Body of pancreas (tissue), 4 donors: ENCODE data around the gene ROPN1B. TPM values are rescaled to one million over a fixed set of nuclear protein-coding genes. Genes with fewer than 3 reads are reported as not detected.
A peak's percentile ranks its signal among the peaks of the same experiment; 100 is the strongest.
"Not testable (repeated sequence)": the region's sequence is repeated elsewhere in the genome, so short reads cannot be mapped to it uniquely, and the experiment has no call there.

Source experiments
- ATAC-seq: fragments of 150-250 bp; one replicate; pipeline ENCODE4 v1.9.1; 2016
- DNase-seq, 4 donors: peaks; one replicate each; pipeline ENCODE4 v3.0.0-alpha.2; 2019
- H3K27ac ChIP-seq, 4 donors: fragments of 200-600 bp; sonication (generic); 1 replicate in 3 of 4; 2 replicates in 1 of 4; pipeline versions ENCODE4 v1.5.1 to v1.6.1; 2016 to 2019; ENCODE audit warnings: mild to moderate bottlenecking in 1 of 4, mixed read lengths in 1 of 4, moderate library complexity in 1 of 4
- H3K27me3 ChIP-seq, 2 donors: fragments of 200-600 bp; sonication (generic); one replicate each; pipeline ENCODE4 v1.6.0; 2016; ENCODE audit warnings: mild to moderate bottlenecking in 1 of 2
- H3K36me3 ChIP-seq, 2 donors: fragments of 200-600 bp; sonication (generic); replicated peaks in 1 of 2; 2 replicates each; pipeline ENCODE4 v1.5.1; 2016; ENCODE audit warnings: low read depth in 2 of 2; ENCODE audit not compliant: insufficient read depth in 1 of 2
- H3K4me1 ChIP-seq: fragments of 200-600 bp; sonication (generic); one replicate; pipeline ENCODE4 v1.6.0; 2016
- H3K4me3 ChIP-seq, 2 donors: fragments of 200-600 bp; sonication (generic); 1 replicate in 1 of 2; 2 replicates in 1 of 2; pipeline ENCODE4 v1.5.1; 2016 to 2019
- H3K9me3 ChIP-seq, 3 donors: fragments of 200-600 bp; sonication (generic); 1 replicate in 2 of 3; 2 replicates in 1 of 3; pipeline ENCODE4 v1.5.1; 2016
- WGBS, 2 donors: methylation state at CpG; one replicate each; pipeline ENCODE4 v1.1.5; 2017; 5-methylcytosine and 5-hydroxymethylcytosine counted together
- intact Hi-C: fragments of 100-400 bp; cut with DNase I; formaldehyde crosslinking; loops from one replicate; pipeline ENCODE4 v1.15.1; 2023
- total RNA-seq, 2 donors: library from RNA; depleted of rRNA; stranded (reverse); fragments of >200 nt; gene quantifications; one replicate each; pipeline ENCODE4 v1.1.0, GENCODE V29; 2016
- TF ChIP-seq, protein P1 (sequence below), 7 experiments: fragments of 450-650 bp in 4 of 7; fragments of 200-600 bp in 3 of 7; sonication (generic) in 3 of 7; IDR thresholded peaks; one replicate each; pipeline ENCODE4 v1.5.1; 2016 to 2019; ENCODE audit warnings: antibody characterized with exemption in 7 of 7

ROPN1B gene
- total RNA-seq = under 1 TPM in 1 of 2 donors, not detected in 1; 0.52 TPM

DNA sequence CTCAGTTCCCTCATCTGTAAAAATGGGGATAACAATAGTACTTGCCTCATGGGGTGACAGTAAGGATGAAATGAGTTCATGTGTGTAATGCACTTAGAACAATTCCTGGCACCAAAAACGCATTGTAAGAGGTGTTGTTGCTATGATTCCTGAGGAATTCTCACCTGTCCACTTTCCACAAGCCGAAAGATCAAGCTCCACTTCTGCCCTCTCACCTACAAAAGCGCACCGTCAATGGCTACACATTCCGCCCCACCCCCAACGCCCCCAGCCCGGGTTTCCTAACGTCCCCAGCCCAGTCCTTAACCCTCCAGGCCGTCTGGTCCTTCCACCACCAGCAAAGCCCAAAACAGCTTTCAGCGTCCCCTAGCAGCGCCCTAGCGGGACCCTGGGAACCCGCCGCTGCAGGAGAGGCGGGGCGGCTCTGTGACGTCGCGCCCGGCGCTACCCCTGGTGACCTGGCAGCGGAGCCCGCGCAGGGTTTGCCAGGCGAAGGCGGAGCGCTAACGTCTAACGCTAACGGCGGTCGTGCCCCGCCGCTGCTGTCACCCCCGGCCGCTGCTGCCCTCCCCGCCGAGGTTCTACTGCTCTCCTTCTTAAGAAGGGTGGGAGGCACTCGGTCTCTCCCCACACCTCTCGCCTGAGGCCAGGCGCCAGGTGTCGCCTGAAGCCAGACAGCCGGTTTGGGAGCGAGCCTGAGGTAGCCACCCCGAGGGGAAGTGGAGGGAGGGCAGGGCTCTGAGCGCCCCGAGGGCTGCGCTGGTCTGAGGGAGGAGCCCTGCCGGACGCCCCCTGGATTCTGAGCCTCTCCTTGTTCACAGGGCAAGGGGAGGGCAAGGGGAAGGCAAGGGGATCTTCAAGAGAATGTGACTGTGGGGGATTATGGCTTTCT, at the start of gene ROPN1B:
Gene ROPN1B (plus strand): TSS at position 478 of the 892 bp plus-strand sequence. CDS start 2,877 bp downstream, outside the sequence.
- not testable (repeated sequence) for H3K36me3 ChIP-seq, H3K27ac ChIP-seq

DNA sequence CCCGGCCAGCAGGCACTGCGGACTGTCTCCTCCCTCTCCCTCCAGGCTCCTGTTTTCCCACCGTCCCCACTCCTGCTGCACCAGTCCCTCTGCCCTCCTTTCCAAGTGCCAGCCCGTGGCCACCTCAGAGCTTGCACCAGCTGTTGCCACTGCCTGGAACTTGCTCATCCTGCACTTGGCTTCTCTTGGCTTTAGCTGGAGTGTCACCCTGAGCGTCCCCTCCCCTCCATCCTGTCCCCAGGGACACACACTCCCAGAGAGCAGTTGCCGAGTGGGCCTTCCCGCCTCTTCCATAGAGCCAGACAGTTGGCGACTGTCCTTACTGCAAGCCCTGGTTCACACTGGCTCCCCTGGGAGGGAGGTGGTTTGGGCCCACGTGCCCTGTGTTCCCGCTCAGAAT, 48.8 kb upstream of the ROPN1B start:
- H3K4me3 ChIP-seq, intact Hi-C loops, H3K27me3 ChIP-seq, H3K27ac ChIP-seq, ATAC-seq, H3K9me3 ChIP-seq, H3K36me3 ChIP-seq, DNase-seq: not testable (repeated sequence)
- WGBS, 2 donors = 75 to 86% methylated on average over 9 of the region's 10 CpGs
- peaks cover 25% of the 10 kb centered on the region for H3K4me1 ChIP-seq

More for the DNA sequence above, at the start of gene ROPN1B:
- H3K4me3 ChIP-seq, DNase-seq, H3K27me3 ChIP-seq, intact Hi-C loops, H3K9me3 ChIP-seq: not testable (repeated sequence)
- peak; percentile 82 for ATAC-seq
- WGBS, 2 donors = 0% methylated on average over 2 of the region's 50 CpGs
- H3K4me1 ChIP-seq = peaks cover 10% of the 10 kb centered on the region

DNA sequence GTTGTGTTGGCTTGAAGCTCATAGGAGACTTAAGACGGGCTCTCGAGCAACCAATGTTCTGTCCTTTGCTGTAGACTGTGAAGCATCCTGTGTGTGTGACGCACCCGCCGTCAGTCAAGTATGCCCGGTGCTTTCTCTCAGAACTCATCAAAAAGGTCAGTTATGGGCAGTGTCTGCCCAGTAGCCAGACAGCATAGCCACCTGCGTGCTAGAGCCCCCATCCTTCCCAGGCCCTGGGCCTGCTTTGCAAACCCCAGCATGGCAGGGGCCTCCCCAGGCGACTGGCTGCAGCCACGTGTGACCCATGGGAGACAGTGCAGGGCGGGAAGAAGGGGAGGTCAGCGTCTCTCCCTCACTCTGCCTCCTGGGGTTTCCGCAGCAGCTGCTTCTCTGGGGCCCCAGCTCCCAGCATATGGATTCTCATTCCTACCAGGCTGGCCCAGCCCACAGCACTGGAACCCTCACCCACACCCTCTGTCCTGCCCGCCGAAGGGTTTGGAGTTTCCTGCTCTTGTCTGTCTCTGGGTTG, 48.2 kb upstream of the ROPN1B start:
- H3K36me3 ChIP-seq, H3K27me3 ChIP-seq, H3K4me3 ChIP-seq, intact Hi-C loops, H3K9me3 ChIP-seq, H3K27ac ChIP-seq, ATAC-seq, DNase-seq: not testable (repeated sequence)
- H3K4me1 ChIP-seq = peaks cover 25% of the 10 kb centered on the region
- 84 to 98% methylated on average over 5 to 14 of the region's 14 CpGs for WGBS, 2 donors

DNA sequence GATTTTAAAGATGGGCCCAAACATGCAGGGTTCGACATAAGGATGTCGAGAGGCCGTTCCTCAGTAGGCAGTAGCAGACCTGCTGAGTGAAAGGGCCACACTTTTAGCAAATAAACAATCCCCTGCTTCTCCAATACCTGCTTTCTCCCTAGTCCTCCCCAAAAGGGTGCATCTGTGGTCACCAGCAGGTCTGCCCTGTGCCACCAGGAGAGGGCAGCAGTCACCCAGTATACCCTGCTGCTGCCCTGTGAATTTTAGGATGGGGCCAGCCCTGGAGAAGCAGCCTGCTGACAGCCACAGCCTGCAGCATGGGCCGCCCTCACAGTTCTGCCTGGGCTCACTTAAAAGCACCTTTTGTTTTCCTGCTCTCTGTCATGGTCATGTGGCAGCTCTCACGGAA, 47.3 kb upstream of the ROPN1B start:
- H3K4me3 ChIP-seq, H3K27me3 ChIP-seq, H3K36me3 ChIP-seq, H3K9me3 ChIP-seq, intact Hi-C loops, H3K27ac ChIP-seq, ATAC-seq: not testable (repeated sequence)
- peaks cover 25% of the 10 kb centered on the region for H3K4me1 ChIP-seq
- peak; percentile 57 to 75 (median 60) for DNase-seq
- TF ChIP-seq, protein P1, sequence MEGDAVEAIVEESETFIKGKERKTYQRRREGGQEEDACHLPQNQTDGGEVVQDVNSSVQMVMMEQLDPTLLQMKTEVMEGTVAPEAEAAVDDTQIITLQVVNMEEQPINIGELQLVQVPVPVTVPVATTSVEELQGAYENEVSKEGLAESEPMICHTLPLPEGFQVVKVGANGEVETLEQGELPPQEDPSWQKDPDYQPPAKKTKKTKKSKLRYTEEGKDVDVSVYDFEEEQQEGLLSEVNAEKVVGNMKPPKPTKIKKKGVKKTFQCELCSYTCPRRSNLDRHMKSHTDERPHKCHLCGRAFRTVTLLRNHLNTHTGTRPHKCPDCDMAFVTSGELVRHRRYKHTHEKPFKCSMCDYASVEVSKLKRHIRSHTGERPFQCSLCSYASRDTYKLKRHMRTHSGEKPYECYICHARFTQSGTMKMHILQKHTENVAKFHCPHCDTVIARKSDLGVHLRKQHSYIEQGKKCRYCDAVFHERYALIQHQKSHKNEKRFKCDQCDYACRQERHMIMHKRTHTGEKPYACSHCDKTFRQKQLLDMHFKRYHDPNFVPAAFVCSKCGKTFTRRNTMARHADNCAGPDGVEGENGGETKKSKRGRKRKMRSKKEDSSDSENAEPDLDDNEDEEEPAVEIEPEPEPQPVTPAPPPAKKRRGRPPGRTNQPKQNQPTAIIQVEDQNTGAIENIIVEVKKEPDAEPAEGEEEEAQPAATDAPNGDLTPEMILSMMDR (IDR thresholded peaks at IDR 0.05) = peak in 6 of 7 experiments; percentile 43 to 72 (median 63)
- 49 to 62% methylated on average over 2 to 5 of the region's 5 CpGs for WGBS, 2 donors

DNA sequence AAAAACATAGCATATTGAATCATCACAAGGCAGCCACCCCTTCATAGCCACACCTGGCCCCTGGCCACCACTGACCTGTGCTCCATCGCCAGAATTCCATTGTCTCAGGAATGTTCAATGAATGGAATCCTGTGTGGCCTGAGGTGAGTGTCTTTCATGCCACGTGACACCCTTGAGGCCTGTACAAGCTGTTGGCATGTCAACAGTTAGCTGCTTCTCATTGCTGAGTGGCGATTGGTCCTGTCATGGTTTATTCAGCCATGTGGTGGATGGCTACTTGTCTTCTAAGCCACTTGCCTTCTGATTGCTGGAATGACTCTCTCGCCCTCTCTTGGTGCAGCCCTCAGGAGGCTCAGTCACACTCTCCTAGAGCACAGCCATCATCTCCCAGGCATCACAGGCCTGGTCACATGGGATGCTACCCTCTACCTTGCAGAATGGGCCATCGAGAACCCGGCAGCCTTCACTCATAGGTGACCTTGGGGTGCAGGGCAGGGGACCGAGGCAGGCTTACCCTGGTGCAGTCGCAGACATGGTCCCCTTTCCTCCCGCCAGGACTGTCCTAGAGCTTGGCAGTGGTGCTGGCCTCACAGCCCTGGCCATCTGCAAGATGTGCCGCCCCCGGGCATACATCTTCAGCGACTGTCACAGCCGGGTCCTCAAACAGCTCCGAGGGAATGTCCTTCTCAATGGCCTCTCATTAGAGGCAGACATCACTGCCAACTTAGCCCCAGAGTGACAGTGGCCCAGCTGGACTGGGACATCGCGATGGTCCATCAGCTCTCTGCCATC, 45.5 kb upstream of the ROPN1B start:
- H3K9me3 ChIP-seq, H3K36me3 ChIP-seq, ATAC-seq, H3K27me3 ChIP-seq, DNase-seq, H3K27ac ChIP-seq, intact Hi-C loops, H3K4me3 ChIP-seq: not testable (repeated sequence)
- 90 to 92% methylated on average over 6 to 14 of the region's 16 CpGs for WGBS, 2 donors
- H3K4me1 ChIP-seq = peaks cover 11% of the 10 kb centered on the region

DNA sequence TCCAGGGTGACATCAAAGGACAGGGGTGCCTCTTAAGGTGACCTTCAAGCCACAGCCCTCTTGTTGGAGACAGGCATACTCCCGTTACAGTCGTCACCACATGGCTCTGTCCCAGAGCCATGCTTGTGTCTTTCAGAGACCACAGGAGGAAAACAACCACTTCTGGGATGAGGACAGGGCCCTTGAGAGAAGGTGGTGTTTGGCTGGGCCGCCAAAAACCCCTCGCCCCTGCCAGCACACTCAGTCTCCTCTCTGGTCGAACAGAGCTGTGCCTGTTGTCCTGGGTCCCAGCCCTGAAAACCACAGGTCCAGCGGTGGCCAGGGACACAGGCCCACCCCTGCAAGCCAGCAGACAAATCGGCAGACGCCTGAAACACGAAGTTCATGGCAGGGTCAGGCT, 44.7 kb upstream of the ROPN1B start:
- H3K4me3 ChIP-seq, DNase-seq, ATAC-seq, H3K27ac ChIP-seq, H3K4me1 ChIP-seq, H3K9me3 ChIP-seq, H3K27me3 ChIP-seq, intact Hi-C loops, H3K36me3 ChIP-seq: not testable (repeated sequence)
- WGBS, 2 donors = 74 to 81% methylated on average over 9 of the region's 9 CpGs

DNA sequence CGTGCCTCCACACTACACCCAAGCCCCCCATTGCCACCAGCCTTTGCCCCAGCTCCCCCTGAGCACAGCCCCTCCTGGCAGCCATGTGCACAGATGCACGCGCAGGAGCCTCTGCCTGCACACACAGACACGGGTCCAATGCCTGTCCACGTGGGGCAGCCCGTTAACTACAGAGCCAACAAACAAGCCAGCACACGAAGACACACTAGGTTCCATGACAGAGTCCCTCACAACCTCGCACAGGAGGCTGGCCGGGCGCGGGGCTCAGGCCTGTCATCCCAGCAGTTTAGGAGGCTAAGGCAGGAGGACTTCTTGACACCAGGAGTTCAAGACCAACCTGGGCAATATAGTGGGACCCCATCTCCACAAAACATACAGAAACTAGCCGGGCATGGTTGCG, 43.3 kb upstream of the ROPN1B start:
- H3K27me3 ChIP-seq, H3K4me3 ChIP-seq, H3K36me3 ChIP-seq, intact Hi-C loops, ATAC-seq, H3K9me3 ChIP-seq, H3K4me1 ChIP-seq, H3K27ac ChIP-seq, DNase-seq: not testable (repeated sequence)
- WGBS, 2 donors = 91 to 96% methylated on average over 10 to 12 of the region's 13 CpGs
